Stimulated activated naive CD8-positive, alpha-beta T cell treated with anti-CD3 and anti-CD28 coated beads, Interleukin-15, Interleukin-2, amounts not matched to agents 100 ng/mL and 50 ng/mL, for 24 hours (primary cell): ENCODE results near the gene TMTC1.
A peak's percentile ranks its signal among the peaks of the same experiment; 100 is the strongest.

ENCODE experiments used
- H3K27ac Mint-ChIP-seq: one replicate; pipeline ENCODE4 v1.8.0; 2021; ENCODE audit warnings: mild to moderate bottlenecking, mixed read lengths
- H3K27me3 Mint-ChIP-seq: one replicate; pipeline ENCODE4 v1.8.0; 2021; ENCODE audit warnings: mixed read lengths
- H3K36me3 Mint-ChIP-seq: one replicate; pipeline ENCODE4 v1.8.0; 2021; ENCODE audit warnings: low read depth, mixed read lengths
- H3K4me1 Mint-ChIP-seq: one replicate; pipeline ENCODE4 v1.8.0; 2021; ENCODE audit warnings: low read depth, mixed read lengths
- H3K4me3 Mint-ChIP-seq: one replicate; pipeline ENCODE4 v1.8.0; 2021; ENCODE audit warnings: mild to moderate bottlenecking, mixed read lengths
- H3K9me3 Mint-ChIP-seq: one replicate; pipeline ENCODE4 v1.8.0; 2021; ENCODE audit warnings: mixed read lengths

TMTC1 gene

GRCh38 chr12:29700761-29701481 is 82.8 kb downstream of the TMTC1 start:
- Mint-ChIP-seq H3K27ac (no peak overlapping the region), H3K4me3 (no peak overlapping the region), H3K27me3 (no peaks in the 10 kb centered on the region), H3K36me3 (no peaks in the 10 kb centered on the region), H3K4me1 (no peaks in the 10 kb centered on the region), H3K9me3 (no peaks in the 10 kb centered on the region)

- Mint-ChIP-seq H3K27me3 (no peaks in the 10 kb centered on the region), H3K4me3 (no peak overlapping the region), H3K36me3 (no peaks in the 10 kb centered on the region), H3K27ac (no peak overlapping the region), H3K4me1 (no peaks in the 10 kb centered on the region), H3K9me3 (no peaks in the 10 kb centered on the region)
Observed at GRCh38 chr12:29698756-29699155, 85.0 kb downstream of the TMTC1 start.

GRCh38 chr12:29695800-29696199 is 87.9 kb downstream of the TMTC1 start:
- Mint-ChIP-seq H3K27ac (no peak overlapping the region), H3K27me3 (no peaks in the 10 kb centered on the region), H3K4me3 (no peak overlapping the region), H3K4me1 (no peaks in the 10 kb centered on the region), H3K9me3 (peaks cover 6% of the 10 kb centered on the region), H3K36me3 (no peaks in the 10 kb centered on the region)

GRCh38 chr12:29695026-29695425 is 88.7 kb downstream of the TMTC1 start:
- no peak overlapping the region for H3K4me3 Mint-ChIP-seq
- H3K27ac Mint-ChIP-seq: no peak overlapping the region
- no peaks in the 10 kb centered on the region for H3K4me1 Mint-ChIP-seq
- no peaks in the 10 kb centered on the region for H3K27me3 Mint-ChIP-seq
- no peaks in the 10 kb centered on the region for H3K36me3 Mint-ChIP-seq
- peaks cover 6% of the 10 kb centered on the region for H3K9me3 Mint-ChIP-seq

GRCh38 chr12:29694002-29694401 is 89.7 kb downstream of the TMTC1 start:
- Mint-ChIP-seq H3K4me3 (no peak overlapping the region), H3K27ac (no peak overlapping the region), H3K27me3 (peaks cover 3% of the 10 kb centered on the region), H3K9me3 (peaks cover 6% of the 10 kb centered on the region), H3K4me1 (no peaks in the 10 kb centered on the region), H3K36me3 (no peaks in the 10 kb centered on the region)

GRCh38 chr12:29692237-29692636 is 91.5 kb downstream of the TMTC1 start:
- peaks cover 3% of the 10 kb centered on the region for H3K27me3 Mint-ChIP-seq
- H3K4me1 Mint-ChIP-seq: no peaks in the 10 kb centered on the region
- no peaks in the 10 kb centered on the region for H3K36me3 Mint-ChIP-seq
- H3K4me3 Mint-ChIP-seq: no peak overlapping the region
- H3K9me3 Mint-ChIP-seq: peaks cover 6% of the 10 kb centered on the region
- peak overlapping the region; percentile 2 for H3K27ac Mint-ChIP-seq

- Mint-ChIP-seq H3K4me1 (no peaks in the 10 kb centered on the region), H3K27me3 (peaks cover 3% of the 10 kb centered on the region), H3K36me3 (no peaks in the 10 kb centered on the region), H3K4me3 (no peak overlapping the region), H3K27ac (no peak overlapping the region), H3K9me3 (peaks cover 6% of the 10 kb centered on the region)
Observed at GRCh38 chr12:29691161-29691854, 92.4 kb downstream of the TMTC1 start.

- peaks cover 3% of the 10 kb centered on the region for H3K27me3 Mint-ChIP-seq
- H3K4me1 Mint-ChIP-seq: no peaks in the 10 kb centered on the region
- no peak overlapping the region for H3K4me3 Mint-ChIP-seq
- H3K36me3 Mint-ChIP-seq: no peaks in the 10 kb centered on the region
- no peak overlapping the region for H3K27ac Mint-ChIP-seq
- peaks cover 6% of the 10 kb centered on the region for H3K9me3 Mint-ChIP-seq
Observed at GRCh38 chr12:29690728-29691127, 93.0 kb downstream of the TMTC1 start.

- H3K36me3 Mint-ChIP-seq: no peaks in the 10 kb centered on the region
- peaks cover 6% of the 10 kb centered on the region for H3K9me3 Mint-ChIP-seq
- no peaks in the 10 kb centered on the region for H3K4me1 Mint-ChIP-seq
- peaks cover 6% of the 10 kb centered on the region for H3K27me3 Mint-ChIP-seq
- no peak overlapping the region for H3K4me3 Mint-ChIP-seq
- H3K27ac Mint-ChIP-seq: no peak overlapping the region
Observed at GRCh38 chr12:29688914-29689313, 94.8 kb downstream of the TMTC1 start.

GRCh38 chr12:29682088-29682487 is 101.7 kb downstream of the TMTC1 start:
- H3K4me1 Mint-ChIP-seq: no peaks in the 10 kb centered on the region
- H3K9me3 Mint-ChIP-seq: no peaks in the 10 kb centered on the region
- no peaks in the 10 kb centered on the region for H3K36me3 Mint-ChIP-seq
- H3K27ac Mint-ChIP-seq: no peak overlapping the region
- no peak overlapping the region for H3K4me3 Mint-ChIP-seq
- peaks cover 7% of the 10 kb centered on the region for H3K27me3 Mint-ChIP-seq

- Mint-ChIP-seq H3K4me1 (no peaks in the 10 kb centered on the region), H3K9me3 (no peaks in the 10 kb centered on the region), H3K4me3 (no peak overlapping the region), H3K27ac (no peak overlapping the region), H3K36me3 (no peaks in the 10 kb centered on the region), H3K27me3 (peaks cover 8% of the 10 kb centered on the region)
Observed at GRCh38 chr12:29681370-29681769, 102.4 kb downstream of the TMTC1 start.

GRCh38 chr12:29676676-29677075 is 107.1 kb downstream of the TMTC1 start:
- no peaks in the 10 kb centered on the region for H3K36me3 Mint-ChIP-seq
- H3K4me1 Mint-ChIP-seq: no peaks in the 10 kb centered on the region
- peaks cover 5% of the 10 kb centered on the region for H3K27me3 Mint-ChIP-seq
- no peak overlapping the region for H3K27ac Mint-ChIP-seq
- H3K4me3 Mint-ChIP-seq: no peak overlapping the region
- no peaks in the 10 kb centered on the region for H3K9me3 Mint-ChIP-seq

- no peaks in the 10 kb centered on the region for H3K9me3 Mint-ChIP-seq
- H3K27ac Mint-ChIP-seq: no peak overlapping the region
- no peaks in the 10 kb centered on the region for H3K36me3 Mint-ChIP-seq
- no peak overlapping the region for H3K4me3 Mint-ChIP-seq
- H3K27me3 Mint-ChIP-seq: peaks cover 5% of the 10 kb centered on the region
- no peaks in the 10 kb centered on the region for H3K4me1 Mint-ChIP-seq
Observed at GRCh38 chr12:29674463-29674862, 109.3 kb downstream of the TMTC1 start.

- Mint-ChIP-seq H3K27ac (no peak overlapping the region), H3K27me3 (peaks cover 5% of the 10 kb centered on the region), H3K4me1 (no peaks in the 10 kb centered on the region), H3K4me3 (no peak overlapping the region), H3K9me3 (no peaks in the 10 kb centered on the region), H3K36me3 (no peaks in the 10 kb centered on the region)
Observed at GRCh38 chr12:29673346-29673745, 110.4 kb downstream of the TMTC1 start.

- no peaks in the 10 kb centered on the region for H3K4me1 Mint-ChIP-seq
- no peak overlapping the region for H3K27ac Mint-ChIP-seq
- H3K36me3 Mint-ChIP-seq: no peaks in the 10 kb centered on the region
- no peaks in the 10 kb centered on the region for H3K9me3 Mint-ChIP-seq
- peaks cover 5% of the 10 kb centered on the region for H3K27me3 Mint-ChIP-seq
- H3K4me3 Mint-ChIP-seq: no peak overlapping the region
Observed at GRCh38 chr12:29672580-29672979, 111.2 kb downstream of the TMTC1 start.

GRCh38 chr12:29671742-29672141 is 112.0 kb downstream of the TMTC1 start:
- no peak overlapping the region for H3K27ac Mint-ChIP-seq
- H3K4me1 Mint-ChIP-seq: no peaks in the 10 kb centered on the region
- no peaks in the 10 kb centered on the region for H3K9me3 Mint-ChIP-seq
- H3K4me3 Mint-ChIP-seq: no peak overlapping the region
- H3K36me3 Mint-ChIP-seq: no peaks in the 10 kb centered on the region
- no peaks in the 10 kb centered on the region for H3K27me3 Mint-ChIP-seq
